Bronchial epithelial cell (primary cell): ENCODE data around the gene PHYHD1. TPM values are rescaled to one million over a fixed set of nuclear protein-coding genes. Genes with fewer than 3 reads are reported as not detected.
A peak's percentile ranks its signal among the peaks of the same experiment; 100 is the strongest.

ENCODE experiments used
- DNase-seq: peaks from one replicate; pipeline ENCODE4 v3.0.0-alpha.2; 2010; ENCODE audit warnings: low read depth
- FAIRE-seq: peaks from 2 replicates; lab custom pipeline; 2011; peaks lifted over from hg19 to GRCh38; lab: Jason Lieb, UNC
- H3K27me3 ChIP-seq: 2 replicates; pipeline ENCODE4 v1.5.1; 2011; ENCODE audit warnings: low read length; ENCODE audit not compliant: control insufficient read depth, insufficient read depth
- H3K36me3 ChIP-seq: 2 replicates; pipeline ENCODE4 v1.5.1; 2011; ENCODE audit warnings: low read length; ENCODE audit not compliant: control insufficient read depth, insufficient read depth
- H3K4me3 ChIP-seq: 2 replicates; pipeline ENCODE4 v1.5.1; 2011; ENCODE audit warnings: mild to moderate bottlenecking, low read depth, low read length, control low read depth
- CTCF ChIP-seq: IDR thresholded peaks from 2 replicates; pipeline ENCODE4 v1.5.1; 2011; ENCODE audit warnings: mild to moderate bottlenecking, moderate library complexity, low read length, control low read depth, inconsistent platforms; ENCODE audit not compliant: insufficient read depth, severe bottlenecking
- total RNA-seq: library from RNA; depleted of rRNA; stranded (reverse); fragments of >200 nt; gene quantifications from 2 replicates; pipeline ENCODE4 v1.2.1, GENCODE V29; 2014

Gene PHYHD1
- total RNA-seq, 1 donor from 2014 or later: 1.1 TPM

DNA sequence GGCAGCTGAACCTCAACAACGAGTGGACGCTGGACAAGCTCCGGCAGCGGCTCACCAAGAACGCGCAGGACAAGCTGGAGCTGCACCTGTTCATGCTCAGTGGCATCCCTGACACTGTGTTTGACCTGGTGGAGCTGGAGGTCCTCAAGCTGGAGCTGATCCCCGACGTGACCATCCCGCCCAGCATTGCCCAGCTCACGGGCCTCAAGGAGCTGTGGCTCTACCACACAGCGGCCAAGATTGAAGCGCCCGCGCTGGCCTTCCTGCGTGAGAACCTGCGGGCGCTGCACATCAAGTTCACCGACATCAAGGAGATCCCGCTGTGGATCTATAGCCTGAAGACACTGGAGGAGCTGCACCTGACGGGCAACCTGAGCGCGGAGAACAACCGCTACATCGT lies 12.4 kb upstream of the PHYHD1 start:
- FAIRE-seq: no peak
- Histone ChIP-seq H3K36me3 (peaks cover 37% of the 10 kb centered on the region), H3K27me3 (no peaks in the 10 kb centered on the region), H3K4me3 (no peak overlapping the region)
- no peak for DNase-seq
- no peak for TF ChIP-seq CTCF

- Histone ChIP-seq H3K4me3 (no peak overlapping the region), H3K36me3 (peaks cover 42% of the 10 kb centered on the region), H3K27me3 (no peaks in the 10 kb centered on the region)
- DNase-seq (no peak), FAIRE-seq (no peak)
- TF ChIP-seq CTCF: no peak
Observed at GRCh38 chr9:128909859-128910258, 10.9 kb upstream of the PHYHD1 start.

DNA sequence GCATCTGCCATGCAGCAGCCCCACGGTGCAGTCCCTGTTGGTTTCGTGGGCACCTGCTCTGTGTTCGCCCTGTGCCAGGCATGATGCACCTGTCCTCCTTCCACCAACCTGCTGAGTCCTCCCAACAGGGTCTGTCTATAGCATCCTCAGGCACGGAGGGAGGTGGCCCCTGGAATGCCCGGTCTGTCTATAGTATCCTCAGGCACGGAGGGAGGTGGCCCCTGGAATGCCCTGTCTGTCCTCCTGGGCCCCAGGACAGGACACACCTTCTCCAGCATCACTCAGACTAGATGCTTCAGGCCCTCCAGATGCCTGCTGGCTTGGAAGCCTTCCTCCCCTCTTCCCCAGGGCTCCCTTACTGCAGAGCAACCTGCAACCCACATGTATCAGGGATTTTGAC lies 9.9 kb upstream of the PHYHD1 start:
- DNase-seq (no peak), FAIRE-seq (peak; percentile 18)
- no peak for TF ChIP-seq CTCF
- H3K36me3 ChIP-seq: peaks cover 43% of the 10 kb centered on the region
- no peaks in the 10 kb centered on the region for H3K27me3 ChIP-seq
- H3K4me3 ChIP-seq: no peak overlapping the region

DNA sequence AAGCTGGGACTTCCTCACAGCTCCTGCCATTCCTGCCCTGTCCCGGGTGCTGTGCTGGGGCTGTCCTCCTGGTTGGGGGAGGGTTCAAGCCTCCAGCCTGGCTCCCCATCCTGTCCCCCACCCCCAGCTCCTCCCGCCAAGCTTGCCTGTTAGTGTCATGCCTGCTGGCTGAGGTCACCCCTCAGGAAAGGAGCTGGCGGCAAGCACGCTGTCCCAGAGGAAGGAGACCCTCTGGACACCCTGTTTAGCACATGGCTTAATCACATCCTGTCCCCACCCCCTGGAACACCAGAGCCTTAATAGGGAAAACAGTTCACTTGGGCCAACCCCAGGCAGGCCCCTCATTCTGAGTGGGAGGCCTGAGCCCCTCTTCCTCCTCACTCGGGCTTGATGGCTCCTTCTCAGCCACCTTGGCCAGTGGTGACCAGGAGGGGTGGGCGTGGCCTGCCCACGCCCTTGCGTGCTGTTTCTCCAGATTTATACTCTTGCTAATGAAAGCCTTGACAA lies 9.2 kb upstream of the PHYHD1 start:
- Histone ChIP-seq H3K4me3 (no peak overlapping the region), H3K27me3 (no peaks in the 10 kb centered on the region), H3K36me3 (peaks cover 49% of the 10 kb centered on the region)
- FAIRE-seq (peak; percentile 82), DNase-seq (peak; percentile 63)
- no peak for TF ChIP-seq CTCF

- FAIRE-seq: peak; percentile 99
- H3K4me3 ChIP-seq: peak overlapping the region; percentile 40
Observed at GRCh38 chr9:128912270-128912853, 8.4 kb upstream of the PHYHD1 start.

More at GRCh38 chr9:128912270-128912853, 8.4 kb upstream of the PHYHD1 start:
- no peak for TF ChIP-seq CTCF
- DNase-seq: peak; percentile 98
- Histone ChIP-seq H3K36me3 (peaks cover 46% of the 10 kb centered on the region), H3K27me3 (no peaks in the 10 kb centered on the region)
